ENCODE data around the gene GDA. TPM values are rescaled to one million over a fixed set of nuclear protein-coding genes. Genes with fewer than 3 reads are reported as not detected.

Gene GDA
- total RNA-seq, 1 experiment from 2014 or later = 3.6 TPM

DNA sequence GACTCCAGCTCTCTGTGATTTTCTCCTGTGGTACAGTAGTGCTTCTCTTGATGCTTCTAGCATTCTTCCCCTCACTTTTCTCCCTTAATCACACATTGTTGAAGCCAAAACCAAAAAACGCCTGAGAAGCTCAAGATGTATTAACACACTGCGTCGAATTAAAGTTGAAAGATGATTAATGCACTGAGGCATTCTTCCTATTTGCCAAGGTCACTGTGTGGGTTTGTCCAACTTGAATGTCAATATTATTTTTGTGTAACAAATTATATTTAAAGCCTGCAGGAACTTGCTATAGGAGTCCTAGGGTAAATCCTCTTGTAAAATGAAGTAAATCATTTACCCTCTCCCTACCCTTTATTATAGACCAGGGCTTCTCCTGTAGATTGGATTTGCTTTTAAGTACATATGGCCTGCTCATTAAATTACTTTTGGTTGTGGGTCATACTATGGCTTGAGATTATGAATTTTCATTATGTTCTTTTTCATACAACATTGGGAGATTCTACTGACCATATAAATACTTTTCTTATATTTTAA is 68.1 kb downstream of the GDA start:
- H2BK5ac ChIP-seq (ENCODE audit: insufficient read length, low read length) = no peak overlapping the region
- H4K91ac ChIP-seq (ENCODE audit: insufficient read length, low read depth, low read length) = no peak overlapping the region
- no peaks in the 10 kb centered on the region for H3K27me3 Mint-ChIP-seq (ENCODE audit: low read depth)
- no peaks in the 10 kb centered on the region for H3K9me3 ChIP-seq (ENCODE audit: control insufficient read depth, low read depth, low read length)
- no peak overlapping the region for H3K23ac ChIP-seq (ENCODE audit: insufficient read length, low read depth, low read length)
- no peak overlapping the region for H4K5ac ChIP-seq (ENCODE audit: insufficient read length, low read depth, low read length)
- no peak overlapping the region for H3K4me3 Mint-ChIP-seq
- no peak overlapping the region for H3K18ac ChIP-seq (ENCODE audit: insufficient read length, low read depth, low read length)
- no peak overlapping the region for H2AK5ac ChIP-seq (ENCODE audit: insufficient read length, low read length)
- no CpG with 5 or more reads among the region's 3 CpGs for whole genome bisulfite sequencing (ENCODE audit: extremely low coverage, insufficient read length, low lambda C conversion rate)
- no peak overlapping the region for H3K27ac Mint-ChIP-seq
- no peaks in the 10 kb centered on the region for H3K27me3 ChIP-seq (ENCODE audit: insufficient read depth, low read length)
- H3K79me1 ChIP-seq (ENCODE audit: insufficient read depth, low read depth, low read length, poor library complexity, severe bottlenecking) = no peaks in the 10 kb centered on the region
- no peak overlapping the region for H3K56ac ChIP-seq (ENCODE audit: insufficient read length, low read depth, low read length)
- no peak overlapping the region for H3K4ac ChIP-seq (ENCODE audit: low read depth, low read length)
- TF ChIP-seq, protein P1, sequence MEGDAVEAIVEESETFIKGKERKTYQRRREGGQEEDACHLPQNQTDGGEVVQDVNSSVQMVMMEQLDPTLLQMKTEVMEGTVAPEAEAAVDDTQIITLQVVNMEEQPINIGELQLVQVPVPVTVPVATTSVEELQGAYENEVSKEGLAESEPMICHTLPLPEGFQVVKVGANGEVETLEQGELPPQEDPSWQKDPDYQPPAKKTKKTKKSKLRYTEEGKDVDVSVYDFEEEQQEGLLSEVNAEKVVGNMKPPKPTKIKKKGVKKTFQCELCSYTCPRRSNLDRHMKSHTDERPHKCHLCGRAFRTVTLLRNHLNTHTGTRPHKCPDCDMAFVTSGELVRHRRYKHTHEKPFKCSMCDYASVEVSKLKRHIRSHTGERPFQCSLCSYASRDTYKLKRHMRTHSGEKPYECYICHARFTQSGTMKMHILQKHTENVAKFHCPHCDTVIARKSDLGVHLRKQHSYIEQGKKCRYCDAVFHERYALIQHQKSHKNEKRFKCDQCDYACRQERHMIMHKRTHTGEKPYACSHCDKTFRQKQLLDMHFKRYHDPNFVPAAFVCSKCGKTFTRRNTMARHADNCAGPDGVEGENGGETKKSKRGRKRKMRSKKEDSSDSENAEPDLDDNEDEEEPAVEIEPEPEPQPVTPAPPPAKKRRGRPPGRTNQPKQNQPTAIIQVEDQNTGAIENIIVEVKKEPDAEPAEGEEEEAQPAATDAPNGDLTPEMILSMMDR (conservative IDR thresholded peaks at IDR 0.05) = no peak
- no peak overlapping the region for H3K27ac ChIP-seq (ENCODE audit: insufficient read length, low read depth, low read length)
- peaks cover 6 to 8% of the 10 kb centered on the region in 2 experiments; a peak in 4 of 5 replicates for H3K9me3 Mint-ChIP-seq
- H4K8ac ChIP-seq (replicated peaks; ENCODE audit: insufficient read length, low read depth, low read length) = no peak overlapping the region
- H3K23me2 ChIP-seq (ENCODE audit: insufficient read length, low read depth, low read length, poor library complexity, severe bottlenecking) = no peaks in the 10 kb centered on the region
- no peaks in the 10 kb centered on the region for H3K4me1 Mint-ChIP-seq
- no peak overlapping the region for H2BK12ac ChIP-seq (ENCODE audit: insufficient read length, low read depth, low read length)
- H2BK20ac ChIP-seq (ENCODE audit: low read depth, low read length, poor library complexity, severe bottlenecking) = no peak overlapping the region
- peaks cover 0 to 8% (median 4%) of the 10 kb centered on the region in 3 experiments; a peak in 3 of 7 replicates for H3K36me3 Mint-ChIP-seq (ENCODE audit: insufficient read depth in 1 of 3, low read depth in 3 of 3)
- no peak overlapping the region for H3T11ph ChIP-seq (ENCODE audit: low read length)
- no peak overlapping the region for H2AFZ ChIP-seq (ENCODE audit: low read length)
- no peaks in the 10 kb centered on the region for H3K4me1 ChIP-seq (ENCODE audit: insufficient read depth, low read length)
- no peak overlapping the region for H3K4me2 ChIP-seq (ENCODE audit: insufficient read depth, insufficient read length, low read length)
- no peaks in the 10 kb centered on the region; the same call in 1 of the 2 replicates for H3K79me2 ChIP-seq (ENCODE audit: insufficient read depth, low read length)
- no peak overlapping the region for H2BK15ac ChIP-seq (ENCODE audit: low read depth, low read length)
- no peak for DNase-seq
- no peak overlapping the region for H2BK120ac ChIP-seq (ENCODE audit: low read depth, low read length, poor library complexity, severe bottlenecking)
- H4K20me1 ChIP-seq (ENCODE audit: control insufficient read depth, insufficient read depth, insufficient read length) = no peaks in the 10 kb centered on the region
- no peak overlapping the region for H3K9ac ChIP-seq (ENCODE audit: extremely low read depth, insufficient read length, low read length)
- no peak overlapping the region for H3K14ac ChIP-seq (ENCODE audit: insufficient read depth, low read length)

Data from H9 (cell line).